Muscle layer of duodenum (tissue), 2 donors: ENCODE measurements around the gene SC5D.

Experiments
- H3K27ac ChIP-seq: one replicate; pipeline ENCODE4 v1.7.0; 2013; ENCODE audit warnings: mild to moderate bottlenecking, low read length
- H3K27me3 ChIP-seq: one replicate; pipeline ENCODE4 v1.7.0; 2013; ENCODE audit warnings: low read depth, mild to moderate bottlenecking, control low read depth, low read length
- H3K36me3 ChIP-seq, 2 donors: one replicate each; pipeline ENCODE4 v1.7.0; 2013; ENCODE audit warnings: low read length in 2 of 2, control low read depth in 1 of 2, mild to moderate bottlenecking in 1 of 2; ENCODE audit not compliant: insufficient read depth in 2 of 2, control insufficient read depth in 1 of 2
- H3K4me1 ChIP-seq, 2 donors: one replicate each; pipeline ENCODE4 v1.7.0; 2013; ENCODE audit warnings: low read length in 2 of 2, mild to moderate bottlenecking in 2 of 2, control low read depth in 1 of 2, moderate library complexity in 1 of 2; ENCODE audit not compliant: insufficient read depth in 2 of 2, control insufficient read depth in 1 of 2
- H3K4me3 ChIP-seq, 2 donors: one replicate each; pipeline ENCODE4 v1.7.0; 2013; ENCODE audit warnings: low read length in 2 of 2, low read depth in 1 of 2, mild to moderate bottlenecking in 1 of 2
- H3K9me3 ChIP-seq, 2 donors: one replicate each; pipeline ENCODE4 v1.7.0; 2013; ENCODE audit warnings: low read length in 2 of 2, control low read depth in 1 of 2, mild to moderate bottlenecking in 1 of 2; ENCODE audit not compliant: control insufficient read depth in 1 of 2
- donor health status: healthy.

Gene SC5D, protein sequence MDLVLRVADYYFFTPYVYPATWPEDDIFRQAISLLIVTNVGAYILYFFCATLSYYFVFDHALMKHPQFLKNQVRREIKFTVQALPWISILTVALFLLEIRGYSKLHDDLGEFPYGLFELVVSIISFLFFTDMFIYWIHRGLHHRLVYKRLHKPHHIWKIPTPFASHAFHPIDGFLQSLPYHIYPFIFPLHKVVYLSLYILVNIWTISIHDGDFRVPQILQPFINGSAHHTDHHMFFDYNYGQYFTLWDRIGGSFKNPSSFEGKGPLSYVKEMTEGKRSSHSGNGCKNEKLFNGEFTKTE

GRCh38 chr11:121292495-121293287 lies at the start of gene SC5D:
Gene SC5D (plus strand): TSS chr11:121292771. CDS start chr11:121303376, 10,605 bp downstream.
- peak within 1 kb of the TSS; percentile 89 to 90 for H3K4me3 ChIP-seq
- no peaks in the 10 kb centered on the region for H3K36me3 ChIP-seq
- H3K4me1 ChIP-seq, result peaks cover 0 to 12% of the 10 kb centered on the region in 2 donors
- peak within 1 kb of the TSS; percentile 80 for H3K27ac ChIP-seq
- H3K9me3 ChIP-seq, result no peaks in the 10 kb centered on the region
- H3K27me3 ChIP-seq, result no peaks in the 10 kb centered on the region

- H3K36me3 ChIP-seq, result no peaks in the 10 kb centered on the region
- no peaks in the 10 kb centered on the region for H3K9me3 ChIP-seq
- no peak overlapping the region for H3K4me3 ChIP-seq
- no peak overlapping the region for H3K27ac ChIP-seq
- no peaks in the 10 kb centered on the region for H3K27me3 ChIP-seq
- no peaks in the 10 kb centered on the region for H3K4me1 ChIP-seq
Measured at GRCh38 chr11:121244884-121245283, 47.7 kb upstream of the SC5D start.

DNA sequence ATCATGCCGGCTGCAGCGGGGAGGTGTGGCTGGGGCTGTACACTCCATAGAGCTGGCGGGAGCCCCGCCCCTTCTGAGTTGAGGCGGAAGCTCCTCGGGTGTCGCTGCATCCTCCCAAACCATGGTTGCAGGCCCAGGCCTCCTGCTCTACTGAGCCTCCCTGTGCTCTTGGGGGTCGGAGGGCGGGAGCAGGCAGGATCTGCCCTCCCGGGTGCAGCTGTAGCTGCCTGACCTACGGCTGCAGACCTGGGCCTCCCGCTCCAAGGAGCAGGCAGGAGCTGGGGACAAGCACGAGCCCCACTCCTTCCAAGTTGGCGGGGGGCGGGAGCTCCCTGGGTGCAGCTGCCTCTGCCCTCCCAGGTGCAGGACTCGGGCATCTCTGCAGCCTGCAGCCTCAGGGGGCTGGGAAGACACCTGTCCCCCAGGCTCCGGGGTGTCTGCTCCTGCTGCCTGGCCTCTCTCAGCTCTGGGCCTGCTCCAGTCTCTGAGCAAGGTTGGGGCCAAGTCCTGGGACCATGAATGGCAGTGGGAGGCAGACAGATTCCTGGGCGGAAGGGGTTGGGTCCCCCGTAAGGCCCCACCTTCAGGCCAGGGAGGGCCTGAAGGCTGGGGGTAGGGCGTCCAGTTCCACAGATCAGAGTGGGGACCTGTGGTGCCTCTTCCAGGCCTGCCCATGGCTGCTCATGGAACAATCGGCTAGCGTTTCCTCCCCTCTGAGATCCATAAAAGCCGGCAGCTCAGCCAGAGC lies 46.4 kb upstream of the SC5D start:
- H3K4me3 ChIP-seq, result no peak overlapping the region
- no peaks in the 10 kb centered on the region for H3K4me1 ChIP-seq
- no peak overlapping the region for H3K27ac ChIP-seq
- H3K36me3 ChIP-seq, result no peaks in the 10 kb centered on the region
- H3K27me3 ChIP-seq, result no peaks in the 10 kb centered on the region
- no peaks in the 10 kb centered on the region for H3K9me3 ChIP-seq

DNA sequence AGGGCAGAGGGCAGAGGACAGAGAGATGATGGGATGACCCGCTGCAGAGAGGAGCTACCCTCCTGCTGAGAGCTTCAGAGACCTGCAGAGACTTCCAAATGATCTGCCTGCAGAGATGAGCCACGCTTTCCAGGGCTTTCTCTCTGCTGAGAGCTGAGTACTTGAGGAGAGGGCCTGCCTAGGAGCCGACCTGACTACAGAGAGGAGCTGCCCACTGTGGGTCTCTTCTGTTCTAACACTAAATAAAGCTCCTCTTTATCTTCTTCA lies 45.9 kb upstream of the SC5D start:
- Histone ChIP-seq H3K27ac (no peak overlapping the region), H3K36me3 (no peaks in the 10 kb centered on the region), H3K4me1 (no peaks in the 10 kb centered on the region), H3K27me3 (no peaks in the 10 kb centered on the region), H3K9me3 (no peaks in the 10 kb centered on the region), H3K4me3 (no peak overlapping the region)

GRCh38 chr11:121248496-121248895 lies 44.1 kb upstream of the SC5D start:
- no peak overlapping the region for H3K27ac ChIP-seq
- no peaks in the 10 kb centered on the region for H3K9me3 ChIP-seq
- H3K36me3 ChIP-seq, result no peaks in the 10 kb centered on the region
- H3K27me3 ChIP-seq, result no peaks in the 10 kb centered on the region
- no peak overlapping the region for H3K4me3 ChIP-seq
- H3K4me1 ChIP-seq, result no peaks in the 10 kb centered on the region

GRCh38 chr11:121249039-121249663 lies 43.4 kb upstream of the SC5D start:
- H3K27ac ChIP-seq, result no peak overlapping the region
- no peaks in the 10 kb centered on the region for H3K36me3 ChIP-seq
- no peaks in the 10 kb centered on the region for H3K4me1 ChIP-seq
- H3K27me3 ChIP-seq, result no peaks in the 10 kb centered on the region
- no peak overlapping the region for H3K4me3 ChIP-seq
- H3K9me3 ChIP-seq, result no peaks in the 10 kb centered on the region

DNA sequence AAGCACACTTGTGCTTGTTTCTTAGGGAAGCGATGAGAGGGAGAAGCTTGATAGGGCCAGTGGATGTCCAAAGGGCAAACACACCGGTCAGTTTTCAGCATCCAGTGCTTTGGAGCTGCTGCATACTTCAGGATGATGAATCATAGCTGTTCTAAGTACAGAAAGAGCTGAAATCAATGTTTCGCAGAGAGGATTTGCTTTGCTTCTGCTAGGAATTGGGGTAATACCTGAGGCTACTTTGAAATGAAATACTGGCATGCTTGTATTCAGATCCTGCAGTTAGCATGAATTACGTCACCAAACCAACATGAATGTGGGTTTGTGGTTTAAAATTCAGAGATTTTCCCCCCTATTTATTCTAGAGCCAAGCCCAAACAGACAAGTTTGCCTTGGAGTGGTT lies 41.7 kb upstream of the SC5D start:
- no peaks in the 10 kb centered on the region for H3K27me3 ChIP-seq
- no peaks in the 10 kb centered on the region for H3K36me3 ChIP-seq
- H3K4me3 ChIP-seq, result no peak overlapping the region
- no peaks in the 10 kb centered on the region for H3K9me3 ChIP-seq
- no peaks in the 10 kb centered on the region for H3K4me1 ChIP-seq
- H3K27ac ChIP-seq, result no peak overlapping the region

DNA sequence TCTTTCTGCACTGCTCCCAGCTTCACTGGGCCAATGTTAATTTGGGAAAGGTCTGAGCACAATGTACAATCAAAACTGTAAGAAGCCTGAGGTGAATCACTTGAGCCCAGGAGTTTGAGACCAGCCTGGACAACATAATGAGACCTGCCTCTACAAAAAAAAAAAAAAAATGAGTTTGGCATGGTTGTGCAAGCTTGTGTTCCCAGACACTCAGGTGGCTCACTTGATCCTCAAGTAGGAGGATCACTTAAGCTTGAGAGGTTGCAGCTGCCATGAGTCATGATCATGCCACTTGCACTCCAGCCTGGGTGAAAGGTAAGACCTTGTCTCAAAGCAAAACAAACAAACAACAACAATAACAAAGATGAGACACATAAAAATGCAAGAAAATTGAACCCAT lies 38.6 kb upstream of the SC5D start:
- Histone ChIP-seq H3K9me3 (no peaks in the 10 kb centered on the region), H3K27me3 (no peaks in the 10 kb centered on the region), H3K4me1 (no peaks in the 10 kb centered on the region), H3K4me3 (no peak overlapping the region), H3K36me3 (no peaks in the 10 kb centered on the region), H3K27ac (no peak overlapping the region)

GRCh38 chr11:121254756-121255155 lies 37.8 kb upstream of the SC5D start:
- Histone ChIP-seq H3K27me3 (no peaks in the 10 kb centered on the region), H3K9me3 (no peaks in the 10 kb centered on the region), H3K27ac (no peak overlapping the region), H3K4me1 (no peaks in the 10 kb centered on the region), H3K4me3 (no peak overlapping the region), H3K36me3 (no peaks in the 10 kb centered on the region)

DNA sequence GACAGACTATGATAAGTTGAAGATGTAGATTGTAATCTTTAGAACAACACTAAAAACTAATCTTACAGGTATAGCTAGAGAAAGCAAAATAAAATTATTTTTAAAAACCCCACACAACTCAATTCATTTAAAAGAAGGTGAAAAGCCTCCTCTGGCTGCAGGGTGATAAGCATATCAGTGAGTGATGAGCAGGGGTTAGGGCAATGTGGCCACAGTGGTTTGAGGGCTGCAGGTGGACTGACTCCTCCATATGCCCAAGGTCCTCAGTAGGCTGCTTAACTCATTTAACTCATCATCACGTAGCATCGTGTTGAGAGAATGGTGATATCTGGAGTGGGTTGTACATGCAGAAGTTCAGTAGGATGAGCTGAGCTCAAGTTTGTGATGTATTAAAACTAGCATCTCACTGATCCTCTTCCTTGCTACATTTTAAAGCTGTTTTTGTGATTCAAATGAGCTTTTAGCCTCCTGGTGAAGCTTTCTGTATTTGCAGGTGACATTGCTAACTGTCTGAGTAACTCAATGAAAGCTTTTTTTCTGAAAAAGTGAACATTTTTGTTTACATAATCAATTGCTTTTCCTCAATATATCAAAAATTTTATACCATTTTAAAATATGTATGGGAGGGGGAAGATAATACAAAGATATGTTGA lies 37.0 kb upstream of the SC5D start:
- Histone ChIP-seq H3K4me1 (no peaks in the 10 kb centered on the region), H3K9me3 (no peaks in the 10 kb centered on the region), H3K27ac (no peak overlapping the region), H3K36me3 (no peaks in the 10 kb centered on the region), H3K27me3 (no peaks in the 10 kb centered on the region), H3K4me3 (no peak overlapping the region)

GRCh38 chr11:121257289-121257688 lies 35.3 kb upstream of the SC5D start:
- Histone ChIP-seq H3K9me3 (no peaks in the 10 kb centered on the region), H3K36me3 (no peaks in the 10 kb centered on the region), H3K27ac (no peak overlapping the region), H3K27me3 (no peaks in the 10 kb centered on the region), H3K4me1 (no peaks in the 10 kb centered on the region), H3K4me3 (no peak overlapping the region)
